Measurements from ENCODE around the gene FOXC2. TPM values are rescaled to one million over a fixed set of nuclear protein-coding genes. Genes with fewer than 3 reads are reported as not detected.

Gene FOXC2
- total RNA-seq, 1 donor from 2014 or later = 1.5 TPM

- H3K36me3 ChIP-seq = no peaks in the 10 kb centered on the region
- peak overlapping the region; percentile 79 for H3K27ac ChIP-seq (replicated peaks)
- H3K4me3 ChIP-seq = no peak overlapping the region
- H3K9me3 ChIP-seq (replicated peaks) = no peaks in the 10 kb centered on the region
- TF ChIP-seq CTCF (IDR thresholded peaks at IDR 0.05; ENCODE audit: borderline replicate concordance) = no peak
- peaks cover 18% of the 10 kb centered on the region for H3K4me1 ChIP-seq
- intact Hi-C loops (cut with micrococcal nuclease) = no loop called here
- H3K27me3 ChIP-seq (ENCODE audit: low read depth) = peaks cover 54% of the 10 kb centered on the region
- peak; percentile 22 for DNase-seq
Observed at GRCh38 chr16:86610779-86611524, 44.3 kb downstream of the FOXC2 start.

GRCh38 chr16:86611525-86611855, 44.9 kb downstream of the FOXC2 start:
- Histone ChIP-seq H3K4me1 (peaks cover 18% of the 10 kb centered on the region), H3K9me3 (replicated peaks) (no peaks in the 10 kb centered on the region), H3K27ac (replicated peaks) (peak overlapping the region; percentile 79), H3K27me3 (ENCODE audit: low read depth) (peaks cover 49% of the 10 kb centered on the region), H3K4me3 (no peak overlapping the region), H3K36me3 (no peaks in the 10 kb centered on the region)
- DNase-seq = peak; percentile 53
- intact Hi-C loops (cut with micrococcal nuclease) = no loop called here
- no peak for TF ChIP-seq CTCF (IDR thresholded peaks at IDR 0.05; ENCODE audit: borderline replicate concordance)

GRCh38 chr16:86611941-86612340, 45.3 kb downstream of the FOXC2 start:
- peak overlapping the region; percentile 79 for H3K27ac ChIP-seq (replicated peaks)
- no peak for TF ChIP-seq CTCF (IDR thresholded peaks at IDR 0.05; ENCODE audit: borderline replicate concordance)
- no peak overlapping the region for H3K4me3 ChIP-seq
- H3K27me3 ChIP-seq (ENCODE audit: low read depth) = peaks cover 49% of the 10 kb centered on the region
- H3K9me3 ChIP-seq (replicated peaks) = no peaks in the 10 kb centered on the region
- no peaks in the 10 kb centered on the region for H3K36me3 ChIP-seq
- intact Hi-C loops (cut with micrococcal nuclease) = no loop called here
- peaks cover 18% of the 10 kb centered on the region for H3K4me1 ChIP-seq
- DNase-seq = no peak

GRCh38 chr16:86614699-86615098, 48.1 kb downstream of the FOXC2 start:
- Histone ChIP-seq H3K27ac (replicated peaks) (no peak overlapping the region), H3K27me3 (ENCODE audit: low read depth) (peaks cover 37% of the 10 kb centered on the region), H3K4me1 (peaks cover 17% of the 10 kb centered on the region), H3K4me3 (no peak overlapping the region), H3K36me3 (no peaks in the 10 kb centered on the region), H3K9me3 (replicated peaks) (no peaks in the 10 kb centered on the region)
- intact Hi-C loops (cut with micrococcal nuclease) = no loop called here
- TF ChIP-seq CTCF (IDR thresholded peaks at IDR 0.05; ENCODE audit: borderline replicate concordance) = no peak
- DNase-seq = no peak

- Histone ChIP-seq H3K36me3 (no peaks in the 10 kb centered on the region), H3K9me3 (replicated peaks) (no peaks in the 10 kb centered on the region), H3K4me3 (no peak overlapping the region), H3K4me1 (no peaks in the 10 kb centered on the region), H3K27ac (replicated peaks) (no peak overlapping the region), H3K27me3 (ENCODE audit: low read depth) (peaks cover 34% of the 10 kb centered on the region)
- intact Hi-C loops (cut with micrococcal nuclease) = no loop called here
- no peak for TF ChIP-seq CTCF (IDR thresholded peaks at IDR 0.05; ENCODE audit: borderline replicate concordance)
- DNase-seq = no peak
Observed at GRCh38 chr16:86616906-86617305, 50.3 kb downstream of the FOXC2 start.
